ENCODE data around the gene AQP2.

GRCh38 chr12:49907352-49907751 is 43.2 kb upstream of the AQP2 start:
- TF ChIP-seq POLR2A (IDR thresholded peaks at IDR 0.05; ENCODE audit: low read depth, low read length) (no peak), SMC3 (IDR thresholded peaks at IDR 0.05; ENCODE audit: low read depth, low read length) (no peak), CEBPB (IDR thresholded peaks at IDR 0.05; ENCODE audit: low read depth, low read length) (no peak), RCOR1 (IDR thresholded peaks at IDR 0.05; ENCODE audit: insufficient replicate concordance, low read length) (no peak), BHLHE40 (IDR thresholded peaks at IDR 0.05; ENCODE audit: low read depth, low read length) (no peak), RAD21 (IDR thresholded peaks at IDR 0.05; ENCODE audit: low read length) (no peak), RFX5 (IDR thresholded peaks at IDR 0.05; ENCODE audit: low read depth, low read length) (no peak), CHD1 (IDR thresholded peaks at IDR 0.05; ENCODE audit: low read depth, low read length) (no peak), USF2 (IDR thresholded peaks at IDR 0.05; ENCODE audit: low read depth, low read length) (no peak), FOS (IDR thresholded peaks at IDR 0.05; ENCODE audit: low read depth, low read length) (no peak), MAZ (IDR thresholded peaks at IDR 0.05; ENCODE audit: borderline replicate concordance, low read depth, low read length) (no peak)
- TF ChIP-seq, protein P1, sequence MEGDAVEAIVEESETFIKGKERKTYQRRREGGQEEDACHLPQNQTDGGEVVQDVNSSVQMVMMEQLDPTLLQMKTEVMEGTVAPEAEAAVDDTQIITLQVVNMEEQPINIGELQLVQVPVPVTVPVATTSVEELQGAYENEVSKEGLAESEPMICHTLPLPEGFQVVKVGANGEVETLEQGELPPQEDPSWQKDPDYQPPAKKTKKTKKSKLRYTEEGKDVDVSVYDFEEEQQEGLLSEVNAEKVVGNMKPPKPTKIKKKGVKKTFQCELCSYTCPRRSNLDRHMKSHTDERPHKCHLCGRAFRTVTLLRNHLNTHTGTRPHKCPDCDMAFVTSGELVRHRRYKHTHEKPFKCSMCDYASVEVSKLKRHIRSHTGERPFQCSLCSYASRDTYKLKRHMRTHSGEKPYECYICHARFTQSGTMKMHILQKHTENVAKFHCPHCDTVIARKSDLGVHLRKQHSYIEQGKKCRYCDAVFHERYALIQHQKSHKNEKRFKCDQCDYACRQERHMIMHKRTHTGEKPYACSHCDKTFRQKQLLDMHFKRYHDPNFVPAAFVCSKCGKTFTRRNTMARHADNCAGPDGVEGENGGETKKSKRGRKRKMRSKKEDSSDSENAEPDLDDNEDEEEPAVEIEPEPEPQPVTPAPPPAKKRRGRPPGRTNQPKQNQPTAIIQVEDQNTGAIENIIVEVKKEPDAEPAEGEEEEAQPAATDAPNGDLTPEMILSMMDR (conservative IDR thresholded peaks at IDR 0.05; ENCODE audit: low read depth, low read length), result no peak

Data from IMR-90 (cell line).